ENCODE data around the gene ZNF267. TPM values are rescaled to one million over a fixed set of nuclear protein-coding genes. Genes with fewer than 3 reads are reported as not detected.

ZNF267 gene
- total RNA-seq, 4 donors from 2014 or later = 3.4 to 14.1 (median 9.0) TPM

Small RNA genes lying within 50 kb of the gene (small RNA-seq; reads per million reads assigned to genes)
- gene AC034105.2 (0 reads per million in 4 donors), gene AC034105.4 (0 reads per million in 4 donors)

Measured in transverse colon (tissue), 4 donors.